ENCODE data around the gene ILDR1. TPM values are rescaled to one million over a fixed set of nuclear protein-coding genes. Genes with fewer than 3 reads are reported as not detected.

ILDR1 gene
- total and polyA plus RNA-seq, 2 of the 8 experiments (the other 6 are each of a cell fraction or from before 2014, with no cell fraction given): 1.8 TPM

- no peak overlapping the region for H2AFZ ChIP-seq (ENCODE audit: low read length)
- TF ChIP-seq BCL11A (IDR thresholded peaks at IDR 0.05; ENCODE audit: low read depth in 2 of 2, low read length in 2 of 2): no peak
- no peaks in the 10 kb centered on the region for H3K36me3 ChIP-seq (ENCODE audit: control insufficient read depth in 2 of 4, insufficient read depth in 4 of 4, low read length in 3 of 4)
- no peak overlapping the region for H3K18ac ChIP-seq (ENCODE audit: extremely low read depth, low read length)
- H3K27me3 ChIP-seq (replicated peaks in 1 of 4; ENCODE audit: control insufficient read depth in 3 of 4, extremely low read depth in 1 of 4, insufficient read depth in 3 of 4, low read length in 3 of 4): no peaks in the 10 kb centered on the region
- H3K79me2 ChIP-seq (ENCODE audit: control insufficient read depth in 1 of 2, insufficient read depth in 2 of 2, low read length in 2 of 2): no peaks in the 10 kb centered on the region
- no peak overlapping the region for H4K8ac ChIP-seq (ENCODE audit: extremely low read depth, insufficient read depth, low read length)
- H2BK20ac ChIP-seq (ENCODE audit: low read length): no peak overlapping the region
- ChIA-PET POLR2A (ENCODE audit: partially characterized antibody) (interaction anchor here (1.1 kb wide), 1 partner anchor 15 kb away, joined by 3 read pairs; no protein-coding TSS in a partner anchor), CTCF (ENCODE audit: partially characterized antibody) (interaction anchor here (9.6 kb wide), 1 partner anchor 9 kb away, joined by 64 read pairs; no protein-coding TSS in a partner anchor)
- H3K23ac ChIP-seq (ENCODE audit: insufficient read length): no peak overlapping the region
- no peaks in the 10 kb centered on the region for H3K9me3 ChIP-seq (ENCODE audit: insufficient read depth in 2 of 2, low read depth in 1 of 2, low read length in 1 of 2)
- no peak overlapping the region for H3K14ac ChIP-seq (ENCODE audit: insufficient read length)
- H3K4me3 ChIP-seq (ENCODE audit: extremely low read depth in 1 of 4, insufficient read depth in 2 of 4, low read depth in 3 of 4, low read length in 4 of 4): no peak overlapping the region
- H4K91ac ChIP-seq (replicated peaks; ENCODE audit: insufficient read length, low read length): no peak overlapping the region
- H4K5ac ChIP-seq (ENCODE audit: insufficient read length, low read depth, low read length): no peak overlapping the region
- no peak overlapping the region for H3K56ac ChIP-seq (replicated peaks; ENCODE audit: insufficient read length, low read depth, low read length)
- no peak overlapping the region for H3K4ac ChIP-seq (replicated peaks; ENCODE audit: insufficient read length, low read depth, low read length)
- H4K20me1 ChIP-seq (replicated peaks in 1 of 2; ENCODE audit: control insufficient read depth in 1 of 2, insufficient read depth in 2 of 2, low read length in 2 of 2): no peaks in the 10 kb centered on the region
- H3K9ac ChIP-seq (replicated peaks in 1 of 4; ENCODE audit: extremely low read depth in 1 of 4, low read depth in 3 of 4, low read length in 3 of 4): no peak overlapping the region
- 0 out of 2 replicates have a peak, but pooled peaks cover 2% of the 10 kb centered on the region for H3K79me1 ChIP-seq (ENCODE audit: low read depth, low read length)
- no peak overlapping the region for H2BK12ac ChIP-seq (ENCODE audit: low read depth, low read length)
- no peak for DNase-seq (ENCODE audit: low read depth in 1 of 2, low spot score in 2 of 2)
- 92% methylated on average over 2 of the region's 2 CpGs; no CpG with 5 or more reads in 1 of the 2 experiments for WGBS, 2 experiments (ENCODE audit: extremely low coverage in 1 of 2, insufficient coverage in 1 of 2, insufficient read length in 1 of 2, insufficient replicate concordance in 2 of 2, low coverage in 1 of 2, low lambda C conversion rate in 2 of 2, missing lambda C conversion rate in 1 of 2)
- FAIRE-seq: no peak
- no peak overlapping the region for H2BK15ac ChIP-seq (ENCODE audit: low read length)
- H3K4me2 ChIP-seq (ENCODE audit: insufficient read depth in 1 of 2, low read depth in 2 of 2, low read length in 2 of 2): no peak overlapping the region
- no peak overlapping the region for H3K27ac ChIP-seq (ENCODE audit: low read depth, low read length)
- no peak overlapping the region for H2BK120ac ChIP-seq (replicated peaks; ENCODE audit: low read depth, low read length)
- H2BK5ac ChIP-seq (ENCODE audit: low read depth, low read length): no peak overlapping the region
- no peaks in the 10 kb centered on the region for H3K23me2 ChIP-seq (ENCODE audit: low read depth, low read length)
- peaks cover 0 to 7% (median 1%) of the 10 kb centered on the region in 4 experiments; a peak in 2 of 7 replicates for H3K4me1 ChIP-seq (replicated peaks in 1 of 4; ENCODE audit: control insufficient read depth in 3 of 4, insufficient read depth in 4 of 4, low read length in 3 of 4)
- H2AK5ac ChIP-seq (ENCODE audit: low read depth, low read length): no peak overlapping the region
Observed at GRCh38 chr3:122006267-122006666, 15.8 kb downstream of the ILDR1 start.

Measured in H1 (cell line).